H9 (cell line): ENCODE results near the gene PGGHG. TPM values are rescaled to one million over a fixed set of nuclear protein-coding genes. Genes with fewer than 3 reads are reported as not detected.

Source experiments
- DNase-seq: peaks from one replicate; pipeline ENCODE4 v3.0.0-alpha.2; 2017
- H2AFZ ChIP-seq: one replicate; pipeline ENCODE4 v1.6.1; 2013; ENCODE audit warnings: mild to moderate bottlenecking, low read length, control low read depth, moderate library complexity
- H2AK5ac ChIP-seq: 2 replicates; pipeline ENCODE4 v1.6.1; 2013; ENCODE audit warnings: low read length, control low read depth, mixed read lengths; ENCODE audit not compliant: insufficient read length
- H2BK120ac ChIP-seq: one replicate; pipeline ENCODE4 v1.6.1; 2013; ENCODE audit warnings: low read depth, mild to moderate bottlenecking, low read length, control low read depth, inconsistent platforms; ENCODE audit not compliant: poor library complexity, severe bottlenecking
- H2BK12ac ChIP-seq: 2 replicates; pipeline ENCODE4 v1.6.1; 2013; ENCODE audit warnings: low read length, control low read depth, mixed read lengths, low read depth; ENCODE audit not compliant: insufficient read length
- H2BK15ac ChIP-seq: 2 replicates; pipeline ENCODE4 v1.6.1; 2013; ENCODE audit warnings: low read depth, low read length, control low read depth
- H2BK20ac ChIP-seq: one replicate; pipeline ENCODE4 v1.6.1; 2013; ENCODE audit warnings: low read depth, mild to moderate bottlenecking, low read length, control low read depth, inconsistent platforms; ENCODE audit not compliant: poor library complexity, severe bottlenecking
- H2BK5ac ChIP-seq: 2 replicates; pipeline ENCODE4 v1.6.1; 2013; ENCODE audit warnings: low read length, control low read depth, mixed read lengths; ENCODE audit not compliant: insufficient read length
- H3K14ac ChIP-seq: 2 replicates; pipeline ENCODE4 v1.6.1; 2013; ENCODE audit warnings: low read length, control low read depth; ENCODE audit not compliant: insufficient read depth
- H3K18ac ChIP-seq: 2 replicates; pipeline ENCODE4 v1.6.1; 2013; ENCODE audit warnings: low read depth, mild to moderate bottlenecking, mixed read lengths, low read length, control low read depth; ENCODE audit not compliant: insufficient read length
- H3K23ac ChIP-seq: 2 replicates; pipeline ENCODE4 v1.6.1; 2013; ENCODE audit warnings: low read length, control low read depth, mixed read lengths, low read depth; ENCODE audit not compliant: insufficient read length
- H3K23me2 ChIP-seq: 2 replicates; pipeline ENCODE4 v1.6.1; 2013; ENCODE audit warnings: low read depth, mild to moderate bottlenecking, mixed read lengths, low read length, control low read depth; ENCODE audit not compliant: insufficient read length, poor library complexity, severe bottlenecking
- H3K27ac ChIP-seq: 2 replicates; pipeline ENCODE4 v1.5.1; 2013; ENCODE audit warnings: low read length, control low read depth, mixed read lengths, low read depth; ENCODE audit not compliant: insufficient read length
- H3K27me3 ChIP-seq: 2 replicates; pipeline ENCODE4 v1.6.1; 2013; ENCODE audit warnings: low read length, control low read depth, inconsistent platforms; ENCODE audit not compliant: insufficient read depth
- H3K4ac ChIP-seq: 2 replicates; pipeline ENCODE4 v1.6.1; 2013; ENCODE audit warnings: low read depth, mild to moderate bottlenecking, control low read depth, inconsistent platforms, low read length, moderate library complexity
- H3K4me1 ChIP-seq: 2 replicates; pipeline ENCODE4 v1.6.1; 2013; ENCODE audit warnings: low read length, control low read depth, inconsistent platforms; ENCODE audit not compliant: insufficient read depth
- H3K4me2 ChIP-seq: 2 replicates; pipeline ENCODE4 v1.6.1; 2013; ENCODE audit warnings: low read length, control low read depth, mixed read lengths; ENCODE audit not compliant: insufficient read length, insufficient read depth
- H3K56ac ChIP-seq: 2 replicates; pipeline ENCODE4 v1.6.1; 2013; ENCODE audit warnings: low read depth, mild to moderate bottlenecking, mixed read lengths, low read length, control low read depth; ENCODE audit not compliant: insufficient read length
- H3K79me1 ChIP-seq: 2 replicates; pipeline ENCODE4 v1.6.1; 2013; ENCODE audit warnings: low read depth, mild to moderate bottlenecking, moderate library complexity, low read length, control low read depth, inconsistent platforms; ENCODE audit not compliant: insufficient read depth, poor library complexity, severe bottlenecking
- H3K79me2 ChIP-seq: 2 replicates; pipeline ENCODE4 v1.6.1; 2013; ENCODE audit warnings: low read length, control low read depth, inconsistent platforms; ENCODE audit not compliant: insufficient read depth
- H3K9ac ChIP-seq: 2 replicates; pipeline ENCODE4 v1.6.1; 2013; ENCODE audit warnings: low read length, control low read depth, mixed read lengths; ENCODE audit not compliant: insufficient read length; ENCODE audit errors: extremely low read depth
- H3K9me3 ChIP-seq: one replicate; pipeline ENCODE4 v1.6.1; 2013; ENCODE audit warnings: low read depth, low read length, inconsistent platforms; ENCODE audit not compliant: control insufficient read depth
- H3T11ph ChIP-seq: one replicate; pipeline ENCODE4 v1.6.1; 2013; ENCODE audit warnings: mild to moderate bottlenecking, low read length, control low read depth, inconsistent platforms
- H4K20me1 ChIP-seq: one replicate; pipeline ENCODE4 v1.6.1; 2013; ENCODE audit not compliant: control insufficient read depth, insufficient read length, insufficient read depth
- H4K5ac ChIP-seq: 2 replicates; pipeline ENCODE4 v1.6.1; 2013; ENCODE audit warnings: low read depth, mild to moderate bottlenecking, mixed read lengths, low read length, control low read depth; ENCODE audit not compliant: insufficient read length
- H4K8ac ChIP-seq: replicated peaks from 2 replicates; pipeline ENCODE4 v1.6.1; 2013; ENCODE audit warnings: low read length, control low read depth, mixed read lengths, low read depth; ENCODE audit not compliant: insufficient read length
- H4K91ac ChIP-seq: 2 replicates; pipeline ENCODE4 v1.6.1; 2013; ENCODE audit warnings: low read depth, mild to moderate bottlenecking, moderate library complexity, mixed read lengths, low read length, control low read depth; ENCODE audit not compliant: insufficient read length
- H3K27ac Mint-ChIP-seq, 3 experiments: 2 replicates in 2 of 3; 3 replicates in 1 of 3; pipeline ENCODE4 v1.8.0; 2020 to 2021; ENCODE audit warnings: mixed read lengths in 3 of 3, mild to moderate bottlenecking in 1 of 3, moderate library complexity in 1 of 3
- H3K27me3 Mint-ChIP-seq: 2 replicates; pipeline ENCODE4 v1.8.0; 2021; ENCODE audit warnings: low read depth, mild to moderate bottlenecking, moderate library complexity, mixed read lengths
- H3K36me3 Mint-ChIP-seq, 3 experiments: 2 replicates in 2 of 3; 3 replicates in 1 of 3; pipeline ENCODE4 v1.8.0; 2020 to 2021; ENCODE audit warnings: low read depth in 3 of 3, mixed read lengths in 3 of 3; ENCODE audit not compliant: insufficient read depth in 1 of 3
- H3K4me1 Mint-ChIP-seq, 2 experiments: 2 replicates each; pipeline ENCODE4 v1.8.0; 2020; ENCODE audit warnings: mixed read lengths in 2 of 2
- H3K4me3 Mint-ChIP-seq, 2 experiments: 2 replicates in 1 of 2; 3 replicates in 1 of 2; pipeline ENCODE4 v1.8.0; 2020 to 2021; ENCODE audit warnings: mild to moderate bottlenecking in 2 of 2, mixed read lengths in 2 of 2, moderate library complexity in 1 of 2
- H3K9me3 Mint-ChIP-seq, 2 experiments: 2 replicates in 1 of 2; 3 replicates in 1 of 2; pipeline ENCODE4 v1.8.0; 2020; ENCODE audit warnings: mild to moderate bottlenecking in 2 of 2, mixed read lengths in 2 of 2, moderate library complexity in 1 of 2
- WGBS: extraction: QIAGEN DNeasy Blood & Tissue Kit; methylation state at CpG from one replicate; pipeline ENCODE4 v1.1.7; 2013; ENCODE audit warnings: missing lambda C conversion rate, low lambda C conversion rate, mixed read lengths; ENCODE audit not compliant: insufficient read length; ENCODE audit errors: extremely low coverage; 5-methylcytosine and 5-hydroxymethylcytosine counted together
- total RNA-seq: library from RNA; stranded (reverse); gene quantifications from 2 replicates; pipeline ENCODE4 v1.2.1, GENCODE V29; 2021
- TF ChIP-seq, protein P1 (sequence below): fragments of 200-600 bp; sonication (generic); conservative IDR thresholded peaks from 3 replicates; pipeline ENCODE4 v1.8.0; 2021; ENCODE audit warnings: antibody characterized with exemption, mild to moderate bottlenecking

PGGHG gene
- total RNA-seq, 1 experiment from 2014 or later: 58.3 TPM

DNA sequence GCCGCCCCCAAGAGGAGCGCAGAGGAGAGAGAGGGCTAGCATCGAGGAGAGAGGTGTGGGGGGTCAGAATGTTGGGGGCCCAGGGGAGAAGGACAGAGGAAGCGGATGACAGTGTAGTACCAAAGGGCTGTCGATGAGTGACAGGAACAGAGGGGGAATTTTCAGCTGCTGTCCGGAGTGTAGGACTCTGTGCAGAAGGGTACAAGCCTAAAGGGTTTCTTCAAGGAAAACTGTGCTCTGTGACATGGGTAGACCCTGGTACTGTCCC, 16.1 kb upstream of the PGGHG start:
- TF ChIP-seq, protein P1, sequence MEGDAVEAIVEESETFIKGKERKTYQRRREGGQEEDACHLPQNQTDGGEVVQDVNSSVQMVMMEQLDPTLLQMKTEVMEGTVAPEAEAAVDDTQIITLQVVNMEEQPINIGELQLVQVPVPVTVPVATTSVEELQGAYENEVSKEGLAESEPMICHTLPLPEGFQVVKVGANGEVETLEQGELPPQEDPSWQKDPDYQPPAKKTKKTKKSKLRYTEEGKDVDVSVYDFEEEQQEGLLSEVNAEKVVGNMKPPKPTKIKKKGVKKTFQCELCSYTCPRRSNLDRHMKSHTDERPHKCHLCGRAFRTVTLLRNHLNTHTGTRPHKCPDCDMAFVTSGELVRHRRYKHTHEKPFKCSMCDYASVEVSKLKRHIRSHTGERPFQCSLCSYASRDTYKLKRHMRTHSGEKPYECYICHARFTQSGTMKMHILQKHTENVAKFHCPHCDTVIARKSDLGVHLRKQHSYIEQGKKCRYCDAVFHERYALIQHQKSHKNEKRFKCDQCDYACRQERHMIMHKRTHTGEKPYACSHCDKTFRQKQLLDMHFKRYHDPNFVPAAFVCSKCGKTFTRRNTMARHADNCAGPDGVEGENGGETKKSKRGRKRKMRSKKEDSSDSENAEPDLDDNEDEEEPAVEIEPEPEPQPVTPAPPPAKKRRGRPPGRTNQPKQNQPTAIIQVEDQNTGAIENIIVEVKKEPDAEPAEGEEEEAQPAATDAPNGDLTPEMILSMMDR: no peak
- no peaks in the 10 kb centered on the region for H3K79me1 ChIP-seq
- H3K23me2 ChIP-seq: no peaks in the 10 kb centered on the region
- peaks cover 6% of the 10 kb centered on the region for H3K4me1 ChIP-seq
- H2AFZ ChIP-seq: no peak overlapping the region
- Mint-ChIP-seq H3K27ac (peak overlapping the region in 1 of 3 experiments; percentile 48; a peak in 1 of 7 replicates), H3K36me3 (no peaks in the 10 kb centered on the region; a peak in 1 of 7 replicates), H3K27me3 (peaks cover 11% of the 10 kb centered on the region), H3K9me3 (peaks cover 3 to 5% of the 10 kb centered on the region in 2 experiments; a peak in 3 of 5 replicates), H3K4me3 (no peak overlapping the region), H3K4me1 (peaks cover 36 to 42% of the 10 kb centered on the region in 2 experiments)
- no peak overlapping the region for H3K4me2 ChIP-seq
- no peak overlapping the region for H3T11ph ChIP-seq
- H2BK20ac ChIP-seq: no peak overlapping the region
- no peak overlapping the region for H4K91ac ChIP-seq
- H4K5ac ChIP-seq: no peak overlapping the region
- no CpG with 5 or more reads among the region's 6 CpGs for WGBS
- no peak for DNase-seq
- H2AK5ac ChIP-seq: no peak overlapping the region
- H3K9ac ChIP-seq: no peak overlapping the region
- H2BK120ac ChIP-seq: no peak overlapping the region
- no peaks in the 10 kb centered on the region for H3K27me3 ChIP-seq
- no peaks in the 10 kb centered on the region for H3K9me3 ChIP-seq
- H3K18ac ChIP-seq: no peak overlapping the region
- no peaks in the 10 kb centered on the region for H3K79me2 ChIP-seq
- H3K27ac ChIP-seq: no peak overlapping the region
- H2BK5ac ChIP-seq: no peak overlapping the region
- no peak overlapping the region for H2BK15ac ChIP-seq
- H3K56ac ChIP-seq: no peak overlapping the region
- H2BK12ac ChIP-seq: no peak overlapping the region
- no peak overlapping the region for H3K14ac ChIP-seq
- no peak overlapping the region for H3K4ac ChIP-seq
- no peaks in the 10 kb centered on the region for H4K20me1 ChIP-seq
- H4K8ac ChIP-seq: no peak overlapping the region
- H3K23ac ChIP-seq: no peak overlapping the region
